Stimulated activated CD8-positive, alpha-beta memory T cell treated with anti-CD3 and anti-CD28 coated beads, Interleukin-7, amount 100 ng/mL, for 1 hour (primary cell): Measurements from ENCODE around the gene EFCAB6.

Experiments
- DNase-seq, 2 donors: peaks; one replicate each; pipeline ENCODE4 v3.0.0-alpha.2; 2020; ENCODE audit warnings: low read depth in 2 of 2

The EFCAB6 gene

DNA sequence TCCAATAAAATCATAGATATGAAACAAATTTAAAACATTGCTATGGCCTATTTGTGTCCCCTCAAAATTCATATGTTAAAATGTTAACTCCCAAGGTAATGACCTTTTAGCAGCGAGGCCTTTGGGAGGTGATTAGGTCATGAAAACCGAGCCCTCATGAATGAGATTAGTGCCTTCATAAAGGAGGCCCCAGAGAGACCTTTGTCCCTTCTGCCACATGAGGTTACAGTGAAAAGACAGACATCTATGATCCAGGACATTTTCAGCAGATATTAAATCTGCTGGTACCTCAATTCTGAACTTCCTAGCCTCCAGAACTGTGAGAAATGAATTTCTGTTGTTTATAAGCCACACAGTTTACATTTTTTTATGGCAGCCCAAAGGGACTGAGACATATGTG, 228.6 kb downstream of the EFCAB6 start:
- DNase-seq = no peak

DNA sequence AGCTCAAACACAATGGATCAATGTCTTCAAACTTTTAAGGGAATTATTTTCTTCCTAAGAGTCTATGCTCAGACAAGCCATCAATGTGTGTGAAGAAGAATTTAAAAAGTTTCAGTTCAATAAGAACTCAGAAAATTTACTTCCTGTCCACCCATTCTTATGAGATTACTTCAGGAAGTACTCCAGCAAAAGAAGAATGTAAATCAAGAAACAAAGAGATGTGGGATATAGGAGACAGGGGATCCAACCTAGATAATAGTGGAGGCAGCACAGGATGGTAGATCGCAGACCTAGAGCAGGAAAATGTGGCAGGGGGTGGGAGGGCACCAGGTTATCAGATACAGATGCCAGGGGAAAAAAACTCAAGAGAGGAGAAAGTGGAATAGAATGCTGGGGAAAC, 229.7 kb downstream of the EFCAB6 start:
- no peak for DNase-seq

DNA sequence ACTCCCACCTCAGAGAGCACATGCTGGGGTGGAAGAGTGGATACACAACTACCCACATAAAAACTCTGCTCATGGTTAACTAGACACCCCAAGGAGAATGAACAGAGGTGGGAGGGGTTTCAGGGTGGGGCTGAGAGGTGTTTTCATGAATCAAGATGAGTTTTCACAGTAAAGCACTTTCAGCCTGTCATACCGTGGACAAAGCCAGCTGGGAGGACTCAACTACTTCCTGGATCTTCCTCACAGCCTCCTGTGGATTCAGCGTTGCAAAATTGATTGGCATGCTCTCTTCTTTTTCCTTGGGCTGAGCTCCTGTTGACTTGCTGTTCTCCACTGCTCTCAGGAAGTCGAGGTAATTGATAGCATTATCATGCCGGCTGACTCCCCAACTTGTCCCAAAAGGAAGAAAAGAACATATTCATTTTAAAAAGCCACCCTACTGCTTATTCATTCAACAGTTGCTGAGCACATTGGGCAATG, 231.8 kb downstream of the EFCAB6 start:
- DNase-seq = no peak

DNA sequence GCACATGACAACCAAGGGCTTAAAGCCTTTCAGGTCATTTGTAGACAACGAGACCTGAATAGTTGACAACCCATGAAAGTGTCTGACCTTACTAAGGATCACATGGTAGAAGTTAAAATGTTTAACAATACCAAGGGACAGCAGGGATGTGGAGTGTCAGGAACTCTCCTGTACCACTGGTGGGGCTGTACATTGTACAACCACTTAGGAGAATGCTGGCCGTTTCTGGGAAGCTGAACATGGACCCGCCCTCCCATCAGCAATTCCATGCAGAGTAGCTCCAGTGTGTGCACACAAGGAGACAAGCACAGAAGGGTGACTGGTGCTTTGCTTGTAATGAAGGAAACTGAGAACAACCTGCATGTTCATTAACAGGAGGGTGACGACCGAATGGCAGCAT, 237.4 kb downstream of the EFCAB6 start:
- no peak for DNase-seq

DNA sequence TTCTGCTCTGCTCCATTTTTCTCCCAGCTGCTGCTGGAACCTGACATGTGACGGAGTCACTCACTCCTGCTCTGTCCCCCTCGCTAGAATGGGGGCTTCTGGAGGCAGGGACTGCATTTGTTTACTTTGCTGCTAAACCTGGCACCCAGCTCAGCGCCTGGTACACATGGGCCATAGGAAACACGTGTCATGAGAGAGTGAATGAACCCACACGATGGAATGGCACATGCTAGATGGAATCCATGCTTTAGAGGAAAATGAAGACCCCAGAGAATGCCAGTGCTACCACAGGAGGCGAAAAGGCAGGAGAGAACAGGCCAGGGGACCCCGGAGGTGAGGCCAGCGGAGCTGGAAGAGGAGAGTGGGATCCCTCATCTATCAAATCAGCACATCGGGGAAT, 239.4 kb downstream of the EFCAB6 start:
- no peak for DNase-seq

DNA sequence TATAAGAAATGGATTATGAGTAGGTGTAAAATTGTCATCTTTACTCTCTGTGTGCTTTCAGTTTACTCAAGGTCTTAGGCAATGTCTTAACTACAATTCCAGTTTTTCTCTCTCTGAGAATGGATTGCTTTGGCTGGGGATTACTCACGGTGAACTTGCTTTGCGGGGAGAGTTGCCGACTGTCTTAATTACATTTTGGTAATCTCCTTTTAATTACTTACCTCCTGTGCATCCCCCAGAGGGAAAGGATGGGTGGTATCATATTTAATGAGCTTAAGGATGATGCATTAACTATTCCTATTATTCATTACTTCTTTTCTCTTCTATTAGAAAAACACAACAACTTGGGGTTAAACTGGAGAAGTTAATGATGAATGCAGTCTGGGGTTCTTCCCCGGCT, 240.9 kb downstream of the EFCAB6 start:
- no peak for DNase-seq

DNA sequence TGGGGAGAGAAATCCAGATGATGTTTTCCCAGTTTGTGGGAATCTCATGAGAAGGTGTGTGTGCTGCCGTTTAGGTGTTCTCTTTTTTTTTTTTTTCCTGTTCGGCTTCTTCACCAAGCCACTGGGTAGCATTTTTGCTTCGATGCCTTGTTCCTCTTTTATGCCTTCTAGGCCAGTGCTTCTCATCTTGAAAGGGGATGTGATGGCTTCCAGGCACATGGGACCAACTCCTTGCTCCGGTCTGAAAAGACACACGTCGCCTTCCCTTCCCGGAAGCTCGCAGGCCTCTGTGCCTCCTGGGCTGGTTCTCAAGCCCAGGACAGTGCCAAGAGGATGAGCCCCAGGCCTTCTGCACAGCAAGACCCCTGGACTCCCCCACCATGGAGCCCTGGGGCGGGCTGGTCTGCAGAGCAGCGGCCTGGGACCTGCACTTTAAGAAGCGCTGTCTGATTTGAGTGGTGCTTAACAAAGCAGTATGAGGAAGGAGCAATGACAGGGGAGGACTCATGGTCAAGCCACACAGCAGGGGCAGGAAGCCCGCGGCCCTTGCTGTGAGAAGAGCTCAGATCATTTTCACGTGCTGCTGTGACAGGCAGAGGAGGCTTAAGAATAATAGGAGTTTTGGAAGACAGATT, 241.5 kb downstream of the EFCAB6 start:
- DNase-seq = no peak

DNA sequence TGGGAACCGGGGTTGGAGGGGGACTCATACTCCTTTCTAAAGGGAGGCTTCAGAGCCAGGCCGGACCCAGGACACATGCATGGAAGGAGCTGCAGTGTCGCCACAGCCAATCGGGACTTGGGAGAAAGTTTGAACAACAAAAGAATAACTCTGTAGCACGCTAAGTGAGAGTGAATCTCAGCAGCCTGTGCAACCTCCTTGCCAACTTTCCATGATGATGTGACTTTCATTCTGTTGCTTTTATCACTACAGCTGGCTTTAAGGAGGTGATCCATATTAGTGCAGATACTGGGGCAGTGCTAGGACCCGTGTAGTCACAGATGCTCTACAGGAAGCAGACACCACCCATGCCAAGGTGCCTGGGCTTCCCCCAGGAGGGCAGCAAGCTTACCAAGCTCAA, 243.0 kb downstream of the EFCAB6 start:
- no peak for DNase-seq

DNA sequence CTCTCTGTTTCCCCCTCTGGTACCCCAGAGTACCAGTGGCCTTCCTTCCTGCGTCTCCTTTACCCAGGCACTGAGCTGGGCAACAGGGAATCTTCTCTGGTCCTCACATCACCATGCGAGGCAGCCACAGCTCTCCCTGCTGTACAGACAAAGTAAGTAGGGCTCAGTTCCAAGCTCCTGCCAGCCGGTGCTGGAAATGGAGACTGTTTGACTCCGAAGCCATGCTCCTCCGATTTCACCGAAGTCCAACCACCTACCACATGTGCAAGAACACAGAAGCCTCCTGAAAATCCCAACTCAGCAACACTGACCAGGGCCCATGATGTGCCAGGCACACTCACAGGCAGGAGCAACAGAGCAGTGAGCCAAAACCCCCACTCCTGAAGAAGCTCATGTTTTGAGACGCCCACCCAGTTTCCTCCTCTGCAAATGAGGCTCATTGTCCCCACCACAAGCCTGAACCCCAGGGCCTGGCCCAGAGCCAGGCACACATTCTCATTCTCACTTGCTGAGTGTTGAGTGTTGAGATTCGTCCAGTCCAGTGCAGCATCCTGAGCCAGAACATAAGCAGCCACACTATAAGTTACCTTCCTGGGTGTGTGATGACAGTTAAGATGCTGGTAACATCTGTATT, 244.3 kb downstream of the EFCAB6 start:
- no peak for DNase-seq

DNA sequence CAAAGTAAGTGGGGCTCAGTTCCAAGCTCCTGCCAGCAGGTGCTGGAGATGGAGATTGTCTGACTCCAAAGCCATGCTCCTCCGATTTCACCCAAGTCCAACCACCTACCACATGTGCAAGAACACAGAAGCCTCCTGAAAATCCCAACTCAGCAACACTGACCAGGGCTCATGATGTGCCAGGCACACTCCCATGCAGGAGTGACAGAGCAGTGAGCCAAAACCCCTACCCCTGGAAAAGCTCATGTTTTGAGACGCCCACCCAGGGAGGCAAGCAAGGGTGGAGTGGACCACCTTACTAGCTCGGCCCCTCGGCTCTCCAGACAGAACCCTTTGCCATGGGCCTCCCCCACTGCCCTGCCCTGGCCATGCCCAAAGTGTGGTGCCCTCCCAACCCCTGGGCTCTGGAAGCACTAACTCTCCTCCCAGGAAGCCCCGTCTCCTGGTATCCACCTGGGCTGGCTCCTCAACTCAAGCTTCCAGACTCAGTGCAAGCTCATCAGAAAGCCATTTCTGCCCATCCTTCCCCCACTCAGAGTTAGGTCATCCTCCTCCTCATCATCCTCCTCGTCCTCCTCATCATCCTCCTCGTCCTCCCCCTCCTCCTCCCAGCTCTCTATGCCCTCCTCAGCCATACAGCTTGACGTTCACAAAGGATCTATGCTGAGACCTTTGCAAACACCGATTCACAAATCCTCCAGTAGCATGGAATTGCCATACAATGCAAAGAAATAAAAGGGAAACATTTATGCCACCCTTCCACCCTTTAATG, 245.4 kb downstream of the EFCAB6 start:
- no peak for DNase-seq

DNA sequence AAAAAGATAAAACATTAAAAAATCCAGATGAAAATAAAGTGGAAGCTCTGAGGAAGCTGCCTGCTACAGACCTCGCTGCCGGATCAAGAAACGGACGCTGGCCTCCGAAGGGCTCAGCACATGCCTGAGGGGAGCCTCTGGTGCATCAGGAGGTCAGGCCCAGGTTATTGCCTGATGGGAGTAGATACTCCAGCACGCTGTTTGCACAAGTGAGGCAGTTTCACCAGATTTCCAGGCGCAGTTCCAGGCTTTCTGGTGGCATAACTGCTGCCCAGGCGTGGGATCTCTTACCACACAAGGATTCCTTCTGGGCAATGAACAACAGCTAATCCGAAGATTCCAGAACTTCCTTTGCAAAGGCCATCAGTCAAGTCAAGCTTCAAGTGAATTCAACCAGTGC, 246.1 kb downstream of the EFCAB6 start:
- no peak for DNase-seq

DNA sequence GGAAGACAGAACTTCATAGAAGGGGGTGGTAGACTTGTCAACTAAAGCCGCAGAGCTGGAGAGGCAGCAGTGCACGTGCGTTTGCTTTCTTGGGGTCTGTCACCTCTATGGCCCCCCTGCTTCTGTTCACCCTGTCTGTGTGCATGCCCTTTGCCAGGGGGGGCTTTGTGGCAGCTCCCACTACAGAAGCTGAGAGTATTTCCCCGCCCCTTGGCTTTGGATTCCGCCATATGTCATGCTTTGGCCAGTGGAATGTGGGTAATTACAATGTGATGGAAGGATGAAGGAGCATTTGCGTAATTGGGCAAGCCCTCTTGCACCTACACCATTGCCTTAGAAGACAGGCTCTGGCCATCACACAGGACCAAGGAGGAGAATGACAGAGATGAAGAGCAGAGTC, 247.2 kb downstream of the EFCAB6 start:
- DNase-seq = no peak

DNA sequence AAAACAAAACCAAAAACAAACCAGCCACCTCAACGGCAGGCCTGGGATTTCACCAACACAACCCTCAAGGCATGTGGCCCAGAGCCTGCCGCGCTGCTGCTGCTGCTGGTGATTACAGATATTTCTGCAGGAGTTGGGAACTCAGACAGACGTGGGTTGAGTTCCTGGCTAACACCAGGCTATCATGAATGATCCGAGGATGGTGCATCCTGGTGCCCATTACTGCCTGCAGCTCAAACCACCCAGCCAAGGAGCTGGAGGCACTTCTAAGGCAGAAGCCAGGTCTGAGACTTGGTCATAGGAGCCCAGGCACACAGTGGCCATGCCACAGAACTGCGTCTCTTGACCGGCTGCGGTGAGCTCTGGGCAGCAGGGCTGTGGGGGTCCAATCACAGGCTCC, 248.5 kb downstream of the EFCAB6 start:
- DNase-seq = no peak

DNA sequence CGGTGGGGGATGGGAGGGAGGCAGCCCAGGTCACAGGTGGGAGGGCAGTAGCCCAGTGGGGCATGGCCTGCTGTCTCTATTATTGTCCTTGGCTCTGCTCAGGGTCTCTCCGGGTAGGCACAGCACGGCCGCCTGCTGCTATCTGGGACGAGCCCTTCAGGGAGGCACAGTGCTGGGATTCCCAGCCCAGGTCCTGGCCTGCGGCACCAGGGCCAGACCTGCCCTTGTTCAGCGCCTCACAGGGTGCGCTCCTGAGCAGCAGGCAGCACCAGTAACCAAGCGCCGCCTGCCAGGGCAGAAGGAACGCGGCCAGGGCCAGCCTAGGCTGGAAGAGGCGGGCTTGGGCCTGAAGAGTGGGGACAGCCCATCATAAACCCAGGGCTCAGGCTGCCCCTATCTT, 249.3 kb downstream of the EFCAB6 start:
- DNase-seq = no peak

DNA sequence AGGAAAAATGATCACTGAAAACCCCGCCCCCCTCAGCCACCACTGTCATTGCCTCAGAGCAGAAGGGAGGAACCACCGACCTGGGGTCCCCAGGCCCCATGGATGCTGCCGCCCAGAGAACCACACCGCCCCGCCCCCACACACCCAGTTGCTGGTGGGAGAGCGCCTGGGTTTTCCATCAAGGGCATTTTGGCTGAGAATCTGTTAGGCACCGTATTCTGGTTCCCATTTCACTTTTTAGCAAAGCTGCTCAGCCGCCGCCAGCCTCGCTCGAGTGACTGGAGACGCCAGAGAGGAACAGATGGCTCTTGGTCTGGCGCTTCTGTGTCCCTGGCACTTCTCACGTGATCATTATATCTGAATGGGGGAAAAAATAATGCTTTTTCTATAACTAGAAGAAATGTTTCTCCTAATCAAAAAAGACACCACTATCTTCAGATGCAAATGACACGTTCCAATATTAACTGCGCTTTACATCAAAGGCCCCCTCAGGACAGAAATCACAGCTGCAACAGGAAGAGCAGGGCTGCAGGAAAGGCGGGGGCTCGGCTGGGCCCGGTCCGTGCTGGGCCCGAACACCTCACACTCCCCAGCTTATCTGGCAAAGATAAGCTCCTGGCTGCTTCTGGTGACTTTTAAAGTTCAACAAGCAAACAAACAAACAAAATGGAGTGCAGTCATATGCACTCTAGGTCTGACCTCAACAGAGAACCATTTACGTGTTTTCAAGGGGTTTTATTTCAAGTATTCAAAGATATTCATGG, 250.5 kb downstream of the EFCAB6 start:
- DNase-seq = no peak

DNA sequence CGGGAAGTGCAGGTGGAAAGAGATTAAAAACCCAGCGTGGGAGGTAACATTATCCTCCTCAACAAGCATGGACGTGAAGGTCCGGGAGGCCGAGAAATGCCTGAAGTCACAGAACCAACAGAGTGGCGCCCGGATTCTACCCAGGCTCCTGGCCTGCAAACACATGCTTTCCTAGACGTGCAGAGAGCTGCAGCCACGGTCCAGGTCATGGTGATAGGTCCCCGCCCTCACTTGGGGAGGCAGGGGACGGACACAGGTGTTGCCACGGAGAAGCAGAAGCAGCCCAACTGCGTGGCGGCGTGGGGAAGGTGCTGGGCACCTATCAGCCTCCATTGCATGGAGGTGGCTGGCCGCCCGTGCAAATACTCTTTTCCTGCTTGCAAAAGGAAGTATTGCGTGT, 251.5 kb downstream of the EFCAB6 start:
- DNase-seq = no peak

DNA sequence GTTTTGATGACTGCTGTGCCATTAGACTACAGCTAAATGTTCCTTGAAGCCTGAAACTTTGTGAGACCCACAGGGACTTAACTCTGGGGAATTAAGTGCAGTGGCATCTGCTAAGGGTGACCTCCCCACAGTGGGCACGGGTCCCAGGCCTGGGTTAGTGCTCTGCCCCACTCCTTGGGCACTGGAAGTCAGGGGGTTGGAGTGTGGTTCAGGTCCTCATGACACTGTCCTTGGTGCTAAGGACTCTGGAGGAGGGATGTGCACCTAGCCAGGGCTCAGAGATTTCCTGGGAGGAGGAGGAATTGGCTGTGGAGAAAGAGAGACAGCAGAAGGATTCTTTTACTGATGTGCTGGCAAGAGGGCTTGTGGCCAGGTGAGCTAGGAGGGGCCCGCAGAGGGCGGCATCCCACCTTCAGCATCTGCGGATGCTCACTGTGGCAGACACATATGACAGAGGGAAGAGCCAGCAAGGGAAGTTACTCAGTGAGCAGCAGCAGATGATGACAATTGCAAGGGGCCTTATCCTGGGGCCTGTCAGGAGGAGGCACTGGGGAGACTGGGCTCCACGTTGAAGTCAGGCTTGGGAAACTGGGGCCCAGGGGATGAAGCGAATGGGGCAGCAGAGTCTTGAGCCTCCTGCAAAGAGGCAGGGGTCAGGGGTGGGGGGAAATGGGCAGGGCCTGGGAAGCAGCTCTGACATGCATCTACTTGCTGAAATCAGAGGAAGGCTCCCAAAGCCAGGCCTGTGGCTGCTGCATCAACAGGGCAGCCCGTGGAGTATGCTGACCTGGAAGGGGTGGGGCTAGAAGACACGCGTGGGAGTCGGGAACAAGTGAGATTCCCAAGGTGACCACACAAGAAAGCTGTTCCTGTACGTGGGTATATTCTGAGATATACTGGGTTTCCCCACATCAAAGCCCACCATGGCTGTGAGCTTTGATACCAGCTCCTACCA, 256.3 kb downstream of the EFCAB6 start:
- no peak for DNase-seq

DNA sequence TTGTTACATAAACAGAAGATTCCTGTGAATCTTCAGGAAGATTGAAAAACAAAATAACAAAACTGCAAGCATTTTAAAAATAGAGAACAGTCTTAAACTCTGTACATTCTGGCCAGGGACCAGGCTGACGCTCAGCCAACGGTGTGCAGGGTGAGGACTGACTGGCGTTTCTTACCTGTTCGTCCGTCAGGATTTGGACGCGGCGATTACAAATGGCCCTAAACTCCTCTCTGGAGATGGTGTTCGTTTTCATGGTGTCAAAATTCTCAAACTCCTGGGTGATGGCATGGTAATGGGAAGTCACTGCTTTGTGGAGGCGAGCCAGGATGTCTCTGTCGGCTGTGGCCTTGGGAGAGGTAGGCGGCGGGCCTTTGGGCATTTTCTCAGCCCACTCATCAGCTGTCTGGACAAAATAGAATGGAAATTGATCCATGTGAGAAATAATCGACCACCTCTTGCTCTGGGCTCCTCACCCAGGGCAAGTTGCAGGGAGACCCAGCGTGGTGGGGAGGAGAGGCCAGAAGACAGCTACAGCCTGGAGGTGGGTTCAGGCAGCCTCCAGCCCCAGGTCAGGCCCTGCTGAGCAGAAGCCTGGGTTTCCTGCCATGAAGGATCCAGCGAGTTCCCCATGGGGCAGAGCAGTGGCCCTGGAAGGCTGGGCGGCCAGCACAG, 257.3 kb downstream of the EFCAB6 start:
- no peak for DNase-seq

DNA sequence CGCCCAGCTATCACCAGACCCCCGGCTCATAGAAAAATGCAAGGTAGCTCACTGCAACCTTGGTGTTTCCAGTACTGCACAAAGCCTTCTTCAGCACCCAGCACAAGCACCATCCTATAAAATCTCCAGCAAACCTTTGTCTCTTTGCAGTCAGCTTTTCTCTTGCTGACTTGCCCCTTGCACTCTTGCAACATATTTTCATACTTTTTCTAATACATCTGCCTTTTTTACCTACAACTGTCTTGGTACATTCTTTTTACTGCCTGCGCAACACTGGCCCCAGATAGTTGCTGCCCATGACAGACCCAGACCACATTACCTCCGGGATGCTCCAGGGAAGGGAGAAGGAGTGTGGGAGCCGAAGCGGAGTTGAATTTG, 257.9 kb downstream of the EFCAB6 start:
- DNase-seq = no peak

DNA sequence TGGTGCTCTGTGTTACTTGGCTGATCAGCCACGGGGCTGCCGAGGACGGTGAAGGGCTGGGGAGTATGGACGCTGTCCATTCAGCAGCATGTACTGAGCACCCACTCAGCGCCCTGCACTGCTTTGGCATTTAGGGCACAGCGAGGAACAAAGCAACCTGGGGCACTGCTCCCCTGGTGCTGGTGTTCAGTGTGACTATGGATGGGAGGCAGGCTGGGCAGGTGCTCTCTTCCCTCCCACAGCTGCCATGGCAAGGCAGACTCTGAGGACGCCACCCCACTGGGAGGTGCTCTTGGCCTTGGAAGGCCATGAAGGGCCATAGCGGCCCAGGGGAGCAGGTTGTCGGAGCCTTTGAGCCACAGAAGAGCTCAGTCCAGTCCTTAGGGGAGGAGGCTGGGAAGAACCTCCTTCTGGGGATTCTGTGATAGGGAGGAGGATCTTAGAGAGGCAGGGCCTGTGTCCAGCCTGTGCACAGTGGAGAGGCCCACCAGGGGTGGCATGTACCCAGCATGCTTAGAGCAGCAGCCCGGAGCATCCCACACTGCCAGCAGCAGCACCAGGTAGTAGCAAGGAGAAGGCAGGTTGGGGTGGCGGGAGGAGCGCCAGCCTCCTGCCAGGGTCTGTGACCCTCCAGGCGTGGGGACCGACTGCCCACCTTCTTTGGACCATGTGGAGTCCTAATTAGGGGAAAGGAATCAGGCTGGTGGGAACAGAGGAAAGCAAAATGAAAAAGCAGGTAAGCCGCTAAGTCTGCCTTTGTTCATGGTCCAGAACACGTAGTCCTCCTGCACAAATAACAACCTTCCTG, 258.4 kb downstream of the EFCAB6 start:
- DNase-seq = no peak
